HG03432 (cell line): ENCODE results near the gene SRXN1.
"Not testable (repeated sequence)": the region's sequence is repeated elsewhere in the genome, so short reads cannot be mapped to it uniquely, and the experiment has no call there.

ENCODE experiments used
- ATAC-seq: cut with Tn5 transposase; IDR thresholded peaks from one replicate; pipeline ENCODE4 v1.9.1; 2021; ENCODE audit warnings: mild to moderate bottlenecking, moderate library complexity; ENCODE audit not compliant: unreplicated experiment

Gene SRXN1

GRCh38 chr20:655726-656624 lies 3.0 kb upstream of the SRXN1 start:
- ATAC-seq, result no peak

- no peak for ATAC-seq
Measured at GRCh38 chr20:654417-654750, 1.4 kb upstream of the SRXN1 start.

GRCh38 chr20:653590-654416 lies 803 bp upstream of the SRXN1 start:
- no peak for ATAC-seq

- no peak for ATAC-seq
Measured at GRCh38 chr20:652615-653109, 338 bp downstream of the SRXN1 start.

- no peak for ATAC-seq
Measured at GRCh38 chr20:651713-652614, 1.0 kb downstream of the SRXN1 start.

- no peak for ATAC-seq
Measured at GRCh38 chr20:650954-651353, 2.0 kb downstream of the SRXN1 start.

GRCh38 chr20:650281-650680 lies 2.7 kb downstream of the SRXN1 start:
- ATAC-seq, result no peak

- no peak for ATAC-seq
Measured at GRCh38 chr20:647479-648019, 5.5 kb downstream of the SRXN1 start.

- ATAC-seq, result no peak
Measured at GRCh38 chr20:646868-647233, 6.1 kb downstream of the SRXN1 start.

- no peak for ATAC-seq
Measured at GRCh38 chr20:646107-646867, 6.7 kb downstream of the SRXN1 start.

GRCh38 chr20:645318-646106 lies 7.5 kb downstream of the SRXN1 start:
- peak; percentile 82 for ATAC-seq

GRCh38 chr20:644692-645317 lies 8.2 kb downstream of the SRXN1 start:
- no peak for ATAC-seq

- no peak for ATAC-seq
Measured at GRCh38 chr20:642398-643174, 10.4 kb downstream of the SRXN1 start.

- ATAC-seq, result not testable (repeated sequence)
Measured at GRCh38 chr20:642013-642397, 11.0 kb downstream of the SRXN1 start.

- no peak for ATAC-seq
Measured at GRCh38 chr20:641516-641875, 11.5 kb downstream of the SRXN1 start.

- ATAC-seq, result no peak
Measured at GRCh38 chr20:640674-641515, 12.1 kb downstream of the SRXN1 start.

- no peak for ATAC-seq
Measured at GRCh38 chr20:638579-638978, 14.4 kb downstream of the SRXN1 start.
